IPS-18a (cell line): ENCODE data around the gene ADORA2A.

Source experiments
- H3K27ac ChIP-seq: one replicate; pipeline ENCODE4 v1.5.1; 2013; ENCODE audit warnings: low read length
- H3K27me3 ChIP-seq: one replicate; pipeline ENCODE4 v1.6.1; 2013; ENCODE audit warnings: mild to moderate bottlenecking, low read length; ENCODE audit not compliant: control insufficient read depth, insufficient read depth
- H3K36me3 ChIP-seq: one replicate; pipeline ENCODE4 v1.6.1; 2013; ENCODE audit warnings: low read depth, low read length; ENCODE audit not compliant: control insufficient read depth
- H3K4me1 ChIP-seq: one replicate; pipeline ENCODE4 v1.6.1; 2013; ENCODE audit warnings: low read depth, low read length; ENCODE audit not compliant: control insufficient read depth
- H3K4me3 ChIP-seq: one replicate; pipeline ENCODE4 v1.5.1; 2013; ENCODE audit warnings: low read length
- H3K9ac ChIP-seq: one replicate; pipeline ENCODE4 v1.6.1; 2013; ENCODE audit warnings: mild to moderate bottlenecking, low read length, moderate library complexity
- H3K9me3 ChIP-seq: one replicate; pipeline ENCODE4 v1.6.1; 2013; ENCODE audit warnings: low read depth, low read length; ENCODE audit not compliant: control insufficient read depth

ADORA2A gene

DNA sequence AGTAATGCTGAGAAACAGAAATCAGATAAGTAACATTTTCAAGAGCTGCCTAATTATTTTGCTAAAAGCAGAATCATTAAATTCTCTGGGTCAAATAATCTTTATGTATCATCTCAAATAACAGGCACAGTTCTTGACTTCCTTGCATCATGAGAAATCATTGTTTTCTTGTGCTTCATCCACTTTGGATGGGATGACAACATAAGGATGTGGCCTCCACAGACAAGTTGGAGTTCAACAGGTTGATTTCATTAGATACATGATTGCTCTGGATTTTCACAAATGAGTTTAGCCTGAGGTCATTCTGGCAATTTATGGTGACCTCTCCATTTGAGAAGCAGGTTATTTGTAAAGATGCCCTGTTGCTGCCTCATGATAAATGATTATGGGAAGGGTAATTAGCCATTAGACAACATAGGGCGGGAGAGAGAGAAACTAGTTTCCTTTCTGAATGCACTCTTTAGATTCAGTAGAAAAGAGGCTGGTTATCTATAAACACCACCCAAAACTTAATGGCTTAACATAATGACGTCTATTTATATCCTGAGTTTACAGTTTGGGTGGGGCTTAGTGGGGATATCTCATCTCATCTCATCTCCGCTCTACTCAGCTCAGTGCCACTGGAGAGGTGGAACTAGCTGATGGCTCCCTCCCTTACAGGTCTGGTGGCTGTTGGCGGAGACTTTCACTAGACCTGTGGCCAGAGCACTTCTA lies 35.0 kb upstream of the ADORA2A start:
- H3K36me3 ChIP-seq = peaks cover 8% of the 10 kb centered on the region

DNA sequence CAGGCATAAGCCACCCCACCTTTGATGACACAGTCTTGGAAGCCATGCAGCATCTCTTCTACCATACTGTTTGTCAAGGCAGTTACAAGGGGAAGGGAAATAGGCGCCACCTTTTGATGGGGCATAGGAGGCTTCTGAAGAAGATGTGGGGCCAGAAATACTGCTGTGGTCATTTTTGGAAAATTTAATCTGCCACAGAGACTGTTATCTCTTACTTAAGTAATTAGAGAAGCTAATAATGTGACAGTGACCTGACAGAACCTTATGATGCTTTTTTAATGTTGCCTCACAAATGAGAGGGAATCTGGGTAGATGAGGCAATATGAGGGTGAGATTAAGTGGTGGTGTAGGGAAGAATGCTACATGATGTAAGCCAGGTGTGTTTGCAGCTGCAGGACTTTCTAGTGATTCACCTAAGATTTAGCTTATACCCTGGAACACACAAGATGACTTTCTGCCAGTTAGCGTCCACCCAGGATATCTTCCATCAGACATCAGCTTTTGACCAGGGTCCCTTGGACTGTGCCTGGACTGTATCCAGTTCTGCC lies 34.3 kb upstream of the ADORA2A start:
- Histone ChIP-seq H3K4me1 (no peaks in the 10 kb centered on the region), H3K9ac (no peak overlapping the region), H3K27me3 (no peaks in the 10 kb centered on the region), H3K4me3 (no peak overlapping the region), H3K27ac (no peak overlapping the region), H3K9me3 (no peaks in the 10 kb centered on the region), H3K36me3 (peaks cover 8% of the 10 kb centered on the region)

More for the DNA sequence above, 35.0 kb upstream of the ADORA2A start:
- Histone ChIP-seq H3K9me3 (no peaks in the 10 kb centered on the region), H3K4me1 (no peaks in the 10 kb centered on the region), H3K4me3 (no peak overlapping the region), H3K27me3 (no peaks in the 10 kb centered on the region), H3K27ac (no peak overlapping the region), H3K9ac (no peak overlapping the region)

DNA sequence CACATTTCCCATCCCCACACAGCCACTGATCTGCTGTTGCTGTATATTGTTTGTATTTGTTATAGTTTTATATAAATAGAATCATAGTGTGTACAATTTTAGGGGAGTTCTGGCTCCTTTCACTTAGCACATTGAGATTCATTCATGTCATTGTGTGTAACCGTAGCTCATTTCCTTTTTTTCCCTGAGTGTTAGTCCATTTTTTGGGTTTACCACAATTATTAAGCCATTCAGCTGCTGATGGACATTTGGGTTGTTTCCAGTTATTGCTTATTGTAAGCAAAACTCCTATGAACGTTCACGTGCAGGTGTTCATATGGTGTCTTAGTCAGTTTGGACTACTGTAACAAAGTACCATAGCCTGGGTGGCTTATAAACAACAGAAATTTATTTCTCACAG lies 33.6 kb upstream of the ADORA2A start:
- peaks cover 10% of the 10 kb centered on the region for H3K36me3 ChIP-seq
- no peaks in the 10 kb centered on the region for H3K27me3 ChIP-seq
- H3K27ac ChIP-seq = no peak overlapping the region
- no peaks in the 10 kb centered on the region for H3K4me1 ChIP-seq
- no peaks in the 10 kb centered on the region for H3K9me3 ChIP-seq
- H3K4me3 ChIP-seq = no peak overlapping the region
- H3K9ac ChIP-seq = no peak overlapping the region

DNA sequence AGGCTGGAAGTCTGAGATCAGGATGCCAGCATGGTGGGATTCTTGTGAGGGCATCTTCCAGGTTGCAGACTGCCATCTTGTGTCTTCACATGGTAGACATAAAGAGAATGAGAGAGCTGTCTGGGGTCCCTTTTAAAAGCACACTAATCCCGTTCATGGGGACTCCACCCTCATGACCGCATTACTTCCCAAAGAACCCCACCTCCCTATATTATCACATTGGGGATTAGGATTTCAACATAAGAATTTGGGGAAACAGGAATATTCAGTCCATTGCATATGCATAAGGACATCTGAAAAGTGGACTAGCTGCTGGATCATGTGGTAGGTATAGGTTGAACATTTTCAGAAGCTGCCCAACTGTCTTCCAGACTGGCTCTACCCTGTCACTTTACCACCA lies 33.1 kb upstream of the ADORA2A start:
- no peaks in the 10 kb centered on the region for H3K9me3 ChIP-seq
- no peaks in the 10 kb centered on the region for H3K4me1 ChIP-seq
- H3K36me3 ChIP-seq = peaks cover 10% of the 10 kb centered on the region
- H3K4me3 ChIP-seq = no peak overlapping the region
- H3K27me3 ChIP-seq = no peaks in the 10 kb centered on the region
- no peak overlapping the region for H3K9ac ChIP-seq
- no peak overlapping the region for H3K27ac ChIP-seq

DNA sequence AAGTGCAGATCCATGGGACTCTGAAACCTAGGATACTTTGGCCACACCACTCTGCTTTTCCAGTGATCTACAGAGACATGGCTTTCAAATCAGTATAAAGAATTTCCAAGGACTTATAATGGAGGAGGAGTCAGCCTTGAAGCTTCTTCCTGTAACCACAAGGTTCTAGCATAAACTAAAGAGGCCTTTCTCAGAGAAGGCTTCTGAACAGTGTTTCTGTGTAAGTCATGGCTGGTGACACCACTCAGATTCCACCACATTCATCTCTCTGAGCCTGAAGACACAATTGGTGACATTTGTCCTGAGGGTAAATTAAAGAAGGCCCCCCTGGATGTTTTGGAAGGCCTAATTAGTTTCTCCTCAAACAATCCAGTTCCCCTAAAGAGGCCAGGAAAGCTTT lies 29.0 kb upstream of the ADORA2A start:
- H3K27ac ChIP-seq = no peak overlapping the region
- no peaks in the 10 kb centered on the region for H3K4me1 ChIP-seq

DNA sequence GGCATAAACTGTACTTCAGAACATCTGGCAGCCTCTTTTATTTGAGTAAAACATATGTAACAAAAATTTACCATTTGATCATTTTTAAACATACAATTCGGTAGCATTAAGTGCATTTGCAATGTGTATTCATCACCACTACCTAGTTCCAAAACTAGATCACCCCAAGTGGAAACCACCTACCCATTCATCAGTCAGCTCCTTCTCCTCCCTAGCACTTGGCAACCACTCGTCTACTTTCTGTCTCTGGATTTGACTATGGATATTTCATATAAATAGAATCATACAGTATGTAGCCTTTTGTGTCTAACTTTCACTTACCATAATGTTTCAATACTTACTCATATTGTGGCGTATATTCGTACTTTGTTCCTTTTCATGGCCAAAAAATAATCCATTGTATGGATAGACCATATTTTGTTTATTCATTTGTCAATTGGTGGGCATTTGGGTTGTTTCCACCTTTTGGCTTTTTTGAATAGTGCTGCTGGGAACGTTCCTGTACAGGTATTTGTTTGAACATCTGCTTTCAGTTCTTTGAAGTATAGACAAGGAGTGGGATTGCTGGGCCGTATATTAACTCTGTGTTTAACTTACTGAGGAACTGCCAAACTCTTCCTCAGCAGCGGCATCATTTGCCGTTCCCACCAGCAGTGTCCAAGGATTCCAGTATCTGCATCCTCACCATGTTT lies 27.2 kb upstream of the ADORA2A start:
- H3K27ac ChIP-seq = no peak overlapping the region
- no peak overlapping the region for H3K9ac ChIP-seq
- no peaks in the 10 kb centered on the region for H3K27me3 ChIP-seq
- H3K36me3 ChIP-seq = peaks cover 15% of the 10 kb centered on the region
- H3K9me3 ChIP-seq = no peaks in the 10 kb centered on the region
- H3K4me3 ChIP-seq = no peak overlapping the region
- H3K4me1 ChIP-seq = no peaks in the 10 kb centered on the region

More for the DNA sequence above, 29.0 kb upstream of the ADORA2A start:
- Histone ChIP-seq H3K9me3 (no peaks in the 10 kb centered on the region), H3K27me3 (no peaks in the 10 kb centered on the region), H3K36me3 (peaks cover 15% of the 10 kb centered on the region), H3K4me3 (no peak overlapping the region), H3K9ac (no peak overlapping the region)

DNA sequence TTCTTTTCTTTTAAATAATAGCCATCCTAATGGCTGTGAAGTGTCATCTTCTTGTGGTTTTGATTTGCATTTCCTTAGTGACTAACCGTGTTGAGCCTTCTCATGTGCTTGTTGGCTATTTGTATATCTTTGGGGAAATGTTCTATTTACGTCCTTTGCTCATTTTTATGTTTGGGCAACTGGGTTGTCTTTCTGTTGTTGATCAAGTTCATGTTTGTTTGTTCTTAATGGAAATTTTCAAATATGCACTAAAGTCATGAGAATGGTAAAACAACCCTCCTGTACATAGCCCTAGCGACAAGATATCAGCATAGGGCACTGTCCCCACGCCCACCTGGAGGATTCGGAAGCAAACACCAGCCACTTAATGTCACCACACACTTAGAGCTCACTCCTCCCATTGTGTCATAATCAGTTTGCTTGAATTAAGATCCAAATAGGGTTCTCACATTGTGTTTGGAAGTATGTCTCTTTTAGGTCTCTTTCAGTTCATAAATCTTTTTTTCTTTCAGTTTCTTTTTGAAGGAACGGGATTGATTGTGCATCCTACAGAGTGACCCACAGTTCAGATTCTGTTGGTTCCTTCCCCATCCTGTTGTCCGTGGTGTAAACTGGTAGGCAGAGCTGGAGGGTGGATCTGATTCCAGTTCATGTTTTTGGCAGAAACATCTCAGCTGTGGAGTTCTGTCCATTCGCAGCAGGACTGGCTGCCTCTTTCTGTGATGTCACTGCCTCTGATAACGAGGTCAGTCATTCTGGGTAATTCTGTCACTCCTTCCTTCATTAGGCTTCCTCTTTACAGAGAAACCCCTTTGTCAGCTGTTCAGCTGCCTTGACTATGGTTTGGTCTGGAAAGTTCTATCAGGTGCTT lies 26.4 kb upstream of the ADORA2A start:
- H3K9ac ChIP-seq = no peak overlapping the region
- no peaks in the 10 kb centered on the region for H3K4me1 ChIP-seq
- H3K4me3 ChIP-seq = no peak overlapping the region
- no peak overlapping the region for H3K27ac ChIP-seq
- peaks cover 15% of the 10 kb centered on the region for H3K36me3 ChIP-seq
- no peaks in the 10 kb centered on the region for H3K9me3 ChIP-seq
- H3K27me3 ChIP-seq = no peaks in the 10 kb centered on the region

DNA sequence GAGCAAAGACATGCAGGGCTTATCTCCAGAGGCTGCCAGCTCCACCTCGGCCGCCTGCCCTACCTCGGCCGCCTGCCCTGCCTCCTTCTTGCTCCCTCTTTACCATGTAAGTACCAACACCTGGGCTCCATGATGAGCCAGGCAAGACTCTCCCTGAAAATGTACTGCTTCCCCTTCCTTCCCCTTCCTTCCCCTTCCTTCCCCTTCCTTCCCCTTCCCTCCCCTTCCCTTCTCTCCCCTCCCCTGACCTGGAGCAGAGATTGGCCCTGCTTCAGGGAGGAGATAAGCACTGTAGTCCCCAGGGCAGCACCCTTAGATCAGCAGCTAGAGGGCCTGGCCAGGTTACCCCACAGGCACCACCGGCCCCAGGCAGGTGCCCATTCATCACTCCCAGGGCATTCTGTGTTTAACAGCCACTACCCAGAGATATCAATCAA lies 25.4 kb upstream of the ADORA2A start:
- H3K4me1 ChIP-seq = no peaks in the 10 kb centered on the region
- peaks cover 11% of the 10 kb centered on the region for H3K36me3 ChIP-seq
- no peaks in the 10 kb centered on the region for H3K27me3 ChIP-seq
- H3K4me3 ChIP-seq = no peak overlapping the region
- H3K27ac ChIP-seq = no peak overlapping the region
- H3K9me3 ChIP-seq = no peaks in the 10 kb centered on the region
- H3K9ac ChIP-seq = no peak overlapping the region

DNA sequence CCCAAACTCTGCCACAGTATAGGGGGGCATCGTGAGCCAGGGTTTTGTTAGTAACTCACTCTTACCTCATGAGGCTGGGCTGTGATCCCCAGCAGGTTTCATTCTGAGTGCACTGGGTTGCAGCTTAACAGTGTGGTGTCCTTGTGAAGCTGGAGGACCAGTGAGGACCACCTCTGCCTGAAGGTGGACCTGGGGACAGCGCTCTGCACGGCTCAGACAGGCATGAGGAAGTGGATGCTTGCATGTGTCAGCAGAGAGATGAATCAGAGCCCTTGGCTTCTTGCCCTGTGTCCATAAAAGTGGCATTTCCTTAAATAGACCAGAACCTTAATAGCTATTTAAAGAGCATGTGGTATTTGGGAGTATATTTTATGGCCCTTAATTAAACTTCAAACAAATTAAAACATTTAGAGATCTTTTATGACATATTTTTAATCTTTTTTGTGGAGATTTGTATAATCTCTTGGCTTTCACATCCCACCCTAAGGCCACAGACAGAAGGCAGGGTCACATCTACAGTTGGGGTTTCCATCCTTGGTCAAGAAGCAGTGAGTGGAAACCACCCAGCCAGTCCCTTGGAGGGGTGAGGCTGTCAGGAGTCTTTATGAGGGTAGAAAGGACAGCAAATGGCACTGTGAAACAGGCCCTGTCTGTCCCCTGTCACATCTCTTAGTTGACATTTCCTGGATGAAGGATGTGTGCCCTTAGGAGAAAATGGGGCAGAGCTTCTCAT lies 24.8 kb upstream of the ADORA2A start:
- no peak overlapping the region for H3K27ac ChIP-seq
- H3K4me3 ChIP-seq = no peak overlapping the region
- H3K9me3 ChIP-seq = no peaks in the 10 kb centered on the region
- H3K9ac ChIP-seq = no peak overlapping the region
- peaks cover 11% of the 10 kb centered on the region for H3K36me3 ChIP-seq
- H3K4me1 ChIP-seq = no peaks in the 10 kb centered on the region
- no peaks in the 10 kb centered on the region for H3K27me3 ChIP-seq

DNA sequence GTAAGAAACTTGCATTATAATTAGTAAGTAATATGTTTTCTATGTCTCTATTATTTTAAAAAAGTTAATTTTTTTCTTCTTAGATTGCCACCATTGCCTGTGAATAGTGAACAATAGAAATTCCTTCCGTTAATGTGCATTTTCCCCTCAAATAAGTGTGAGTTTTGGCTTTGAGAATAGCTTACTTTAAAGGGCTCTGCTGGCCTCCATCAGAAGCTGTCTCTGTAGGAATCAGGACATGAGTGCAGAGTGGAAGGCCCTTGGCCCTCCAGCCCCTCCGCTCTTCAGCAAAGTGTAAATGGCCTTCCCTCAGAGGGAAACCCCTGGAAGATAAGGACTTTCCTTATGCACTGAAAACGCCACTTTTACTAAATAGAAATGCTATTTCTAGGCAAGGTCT lies 24.1 kb upstream of the ADORA2A start:
- Histone ChIP-seq H3K9ac (no peak overlapping the region), H3K4me3 (no peak overlapping the region), H3K27me3 (no peaks in the 10 kb centered on the region), H3K4me1 (no peaks in the 10 kb centered on the region), H3K36me3 (peaks cover 10% of the 10 kb centered on the region), H3K9me3 (no peaks in the 10 kb centered on the region), H3K27ac (no peak overlapping the region)
